Lower lobe of right lung (tissue), 2 donors: ENCODE data around the gene BNIP2. TPM values are rescaled to one million over a fixed set of nuclear protein-coding genes. Genes with fewer than 3 reads are reported as not detected.

Experiments
- ATAC-seq, 2 donors: fragments of 200-7000 bp; cut with Tn5 transposase; one replicate each; pipeline ENCODE4 v1.9.1; 2020 to 2022; ENCODE audit warnings: mild to moderate bottlenecking in 2 of 2, moderate library complexity in 2 of 2
- DNase-seq: peaks from one replicate; pipeline ENCODE4 v3.0.0-alpha.2; 2020
- H3K27ac ChIP-seq: fragments of 200-600 bp; one replicate; pipeline ENCODE4 v1.8.0; 2022
- H3K27me3 ChIP-seq: fragments of 200-600 bp; one replicate; pipeline ENCODE4 v1.8.0; 2022; ENCODE audit warnings: low read depth
- H3K36me3 ChIP-seq: fragments of 200-600 bp; one replicate; pipeline ENCODE4 v1.8.0; 2022; ENCODE audit warnings: mild to moderate bottlenecking
- H3K4me1 ChIP-seq: fragments of 200-600 bp; one replicate; pipeline ENCODE4 v1.8.0; 2022
- H3K4me3 ChIP-seq: fragments of 200-600 bp; one replicate; pipeline ENCODE4 v1.8.0; 2022; ENCODE audit warnings: mild to moderate bottlenecking
- H3K9me3 ChIP-seq: fragments of 200-600 bp; one replicate; pipeline ENCODE4 v1.8.0; 2022
- CTCF ChIP-seq: fragments of 200-600 bp; IDR thresholded peaks from one replicate; pipeline ENCODE4 v1.8.0; 2022; ENCODE audit warnings: antibody characterized with exemption, mild to moderate bottlenecking
- intact Hi-C: fragments of 100-400 bp; cut with DNase I; formaldehyde crosslinking; loops from one replicate; pipeline ENCODE4 v1.11.0; 2022
- total RNA-seq: library from RNA; stranded (reverse); fragmentation: NEBNext Ultra II Directional; extraction: Animal tissue kit (Norgen Biotek cat#: 25700); gene quantifications from one replicate; pipeline ENCODE4 v1.2.1, GENCODE V29; 2021
- donor health status: DM: no; HTN: yes; CAD: no; lungs with severe emphysema.

BNIP2 gene
- total RNA-seq, 1 donor from 2014 or later = 109 TPM

GRCh38 chr15:59659366-59659765 is 29.8 kb downstream of the BNIP2 start:
- H3K4me1 ChIP-seq = peaks cover 27% of the 10 kb centered on the region
- no peak overlapping the region for H3K4me3 ChIP-seq
- intact Hi-C loops = no loop called here
- no peak for DNase-seq
- no peaks in the 10 kb centered on the region for H3K27me3 ChIP-seq
- H3K27ac ChIP-seq = no peak overlapping the region
- H3K36me3 ChIP-seq = peaks cover 47% of the 10 kb centered on the region
- no peak for ATAC-seq
- no peaks in the 10 kb centered on the region for H3K9me3 ChIP-seq
- TF ChIP-seq CTCF = no peak

GRCh38 chr15:59657635-59658125 is 31.4 kb downstream of the BNIP2 start:
- Histone ChIP-seq H3K4me3 (peak overlapping the region; percentile 97), H3K4me1 (peaks cover 31% of the 10 kb centered on the region), H3K27ac (peak overlapping the region; percentile 93), H3K36me3 (peaks cover 35% of the 10 kb centered on the region), H3K27me3 (no peaks in the 10 kb centered on the region), H3K9me3 (no peaks in the 10 kb centered on the region)
- peak; percentile 53 for DNase-seq
- intact Hi-C loops = no loop called here
- peak; percentile 4 to 16 for ATAC-seq
- no peak for TF ChIP-seq CTCF

- intact Hi-C loops = no loop called here
- peak; percentile 97 for DNase-seq
- Histone ChIP-seq H3K36me3 (peaks cover 34% of the 10 kb centered on the region), H3K4me1 (peaks cover 31% of the 10 kb centered on the region), H3K4me3 (peak within 1 kb of the TSS; percentile 97), H3K9me3 (no peaks in the 10 kb centered on the region), H3K27me3 (no peaks in the 10 kb centered on the region), H3K27ac (peak within 1 kb of the TSS; percentile 93)
- no peak for TF ChIP-seq CTCF
- peak; percentile 100 for ATAC-seq
These were observed 32.1 kb downstream of the BNIP2 start, which contains the start of gene GTF2A2 for GRCh38 chr15:59656897-59657634. GTF2A2 (minus strand) TSS chr15:59657515; CDS start chr15:59652277, 5,238 bp downstream.

- intact Hi-C loops = no loop called here
- Histone ChIP-seq H3K4me1 (peaks cover 31% of the 10 kb centered on the region), H3K27ac (no peak overlapping the region), H3K4me3 (no peak overlapping the region), H3K9me3 (no peaks in the 10 kb centered on the region), H3K36me3 (peaks cover 38% of the 10 kb centered on the region), H3K27me3 (no peaks in the 10 kb centered on the region)
- DNase-seq (no peak), ATAC-seq (no peak)
- TF ChIP-seq CTCF = no peak
These were observed 35.1 kb downstream of the BNIP2 start for GRCh38 chr15:59654046-59654445.

- Histone ChIP-seq H3K36me3 (peaks cover 76% of the 10 kb centered on the region), H3K4me3 (no peak overlapping the region), H3K9me3 (no peaks in the 10 kb centered on the region), H3K4me1 (peaks cover 5% of the 10 kb centered on the region), H3K27ac (no peak overlapping the region), H3K27me3 (no peaks in the 10 kb centered on the region)
- DNase-seq (no peak), ATAC-seq (no peak)
- TF ChIP-seq CTCF = no peak
- intact Hi-C loops = no loop called here
These were observed 39.5 kb downstream of the BNIP2 start for GRCh38 chr15:59649603-59650002.
